ENCODE data around the gene CLSTN2. TPM values are rescaled to one million over a fixed set of nuclear protein-coding genes. Genes with fewer than 3 reads are reported as not detected.

The CLSTN2 gene
- total and polyA plus RNA-seq, 8 donors, result 0.31 to 1.1 (median 0.61) TPM

GRCh38 chr3:140294058-140294457 is 359.1 kb downstream of the CLSTN2 start:
- H3K36me3 ChIP-seq, result no peaks in the 10 kb centered on the region
- intact Hi-C loops (cut with DNase I), result no loop called here
- H3K27me3 ChIP-seq, result no peaks in the 10 kb centered on the region
- ATAC-seq (no peak), DNase-seq (no peak)
- H3K27ac ChIP-seq, result no peak overlapping the region
- no peak overlapping the region for H3K4me3 ChIP-seq
- no peak for TF ChIP-seq CTCF (IDR thresholded peaks at IDR 0.05)
- no peaks in the 10 kb centered on the region for H3K4me1 ChIP-seq
- H3K9me3 ChIP-seq, result no peaks in the 10 kb centered on the region

- Histone ChIP-seq H3K27ac (no peak overlapping the region), H3K4me3 (no peak overlapping the region), H3K36me3 (no peaks in the 10 kb centered on the region), H3K9me3 (no peaks in the 10 kb centered on the region), H3K27me3 (no peaks in the 10 kb centered on the region), H3K4me1 (no peaks in the 10 kb centered on the region)
- ATAC-seq (no peak), DNase-seq (no peak)
- intact Hi-C loops (cut with DNase I), result no loop called here
- TF ChIP-seq CTCF (IDR thresholded peaks at IDR 0.05), result no peak
Measured at GRCh38 chr3:140296796-140297352, 361.9 kb downstream of the CLSTN2 start.

GRCh38 chr3:140298043-140298442 is 363.1 kb downstream of the CLSTN2 start:
- intact Hi-C loops (cut with DNase I), result no loop called here
- no peak for ATAC-seq

GRCh38 chr3:140298569-140299070 is 363.6 kb downstream of the CLSTN2 start:
- no peak overlapping the region for H3K27ac ChIP-seq
- no peak overlapping the region for H3K4me3 ChIP-seq
- H3K36me3 ChIP-seq, result no peaks in the 10 kb centered on the region
- no peak for DNase-seq
- intact Hi-C loops (cut with DNase I), result no loop called here
- H3K9me3 ChIP-seq, result no peaks in the 10 kb centered on the region
- TF ChIP-seq CTCF (IDR thresholded peaks at IDR 0.05), result no peak
- no peaks in the 10 kb centered on the region for H3K4me1 ChIP-seq
- H3K27me3 ChIP-seq, result no peaks in the 10 kb centered on the region
- no peak for ATAC-seq

More at GRCh38 chr3:140298043-140298442, 363.1 kb downstream of the CLSTN2 start:
- no peaks in the 10 kb centered on the region for H3K27me3 ChIP-seq
- H3K4me1 ChIP-seq, result no peaks in the 10 kb centered on the region
- no peaks in the 10 kb centered on the region for H3K9me3 ChIP-seq
- no peak for TF ChIP-seq CTCF (IDR thresholded peaks at IDR 0.05)
- H3K36me3 ChIP-seq, result no peaks in the 10 kb centered on the region
- no peak overlapping the region for H3K27ac ChIP-seq
- no peak overlapping the region for H3K4me3 ChIP-seq
- no peak for DNase-seq

- Histone ChIP-seq H3K9me3 (no peaks in the 10 kb centered on the region), H3K27me3 (no peaks in the 10 kb centered on the region), H3K36me3 (no peaks in the 10 kb centered on the region), H3K27ac (no peak overlapping the region), H3K4me3 (no peak overlapping the region), H3K4me1 (no peaks in the 10 kb centered on the region)
- no peak for ATAC-seq
- no peak for DNase-seq
- intact Hi-C loops (cut with DNase I), result no loop called here
- TF ChIP-seq CTCF (IDR thresholded peaks at IDR 0.05), result no peak
Measured at GRCh38 chr3:140303875-140304274, 368.9 kb downstream of the CLSTN2 start.
